ENCODE data around the gene LIN37.

- no peak for TF ChIP-seq LBX2 (CRISPR knock-in tag; IDR thresholded peaks at IDR 0.05; ENCODE audit: borderline replicate concordance)
- TF ChIP-seq GLI4 (CRISPR knock-in tag; IDR thresholded peaks at IDR 0.05; ENCODE audit: borderline replicate concordance) = no peak
- TF ChIP-seq MAX (IDR thresholded peaks at IDR 0.05) = no peak
- no peak for TF ChIP-seq ZNF639 (CRISPR knock-in tag; conservative IDR thresholded peaks at IDR 0.05)
Observed at GRCh38 chr19:35724560-35724959, 23.8 kb upstream of the LIN37 start.
